NOMO-1 treated with dmso at 0.1 percent for 144 hours (cell line): Measurements from ENCODE around the gene ARMH1.
A peak's percentile ranks its signal among the peaks of the same experiment; 100 is the strongest.
"Not testable (repeated sequence)": the region's sequence is repeated elsewhere in the genome, so short reads cannot be mapped to it uniquely, and the experiment has no call there.

Experiments
- DNase-seq: peaks from one replicate; lab custom pipeline; 2025; ENCODE audit not compliant: unreplicated experiment; lab: John Stamatoyannopoulos, UW

ARMH1 gene

GRCh38 chr1:44721485-44722361, 47.2 kb downstream of the ARMH1 start:
- peak; percentile 99 for DNase-seq

GRCh38 chr1:44723064-44723463, 48.5 kb downstream of the ARMH1 start:
- DNase-seq: peak; percentile 72

- DNase-seq: peak; percentile 91
These were observed 49.2 kb downstream of the ARMH1 start for GRCh38 chr1:44723496-44724295.

GRCh38 chr1:44724296-44724954, 49.9 kb downstream of the ARMH1 start:
- no peak for DNase-seq

DNA sequence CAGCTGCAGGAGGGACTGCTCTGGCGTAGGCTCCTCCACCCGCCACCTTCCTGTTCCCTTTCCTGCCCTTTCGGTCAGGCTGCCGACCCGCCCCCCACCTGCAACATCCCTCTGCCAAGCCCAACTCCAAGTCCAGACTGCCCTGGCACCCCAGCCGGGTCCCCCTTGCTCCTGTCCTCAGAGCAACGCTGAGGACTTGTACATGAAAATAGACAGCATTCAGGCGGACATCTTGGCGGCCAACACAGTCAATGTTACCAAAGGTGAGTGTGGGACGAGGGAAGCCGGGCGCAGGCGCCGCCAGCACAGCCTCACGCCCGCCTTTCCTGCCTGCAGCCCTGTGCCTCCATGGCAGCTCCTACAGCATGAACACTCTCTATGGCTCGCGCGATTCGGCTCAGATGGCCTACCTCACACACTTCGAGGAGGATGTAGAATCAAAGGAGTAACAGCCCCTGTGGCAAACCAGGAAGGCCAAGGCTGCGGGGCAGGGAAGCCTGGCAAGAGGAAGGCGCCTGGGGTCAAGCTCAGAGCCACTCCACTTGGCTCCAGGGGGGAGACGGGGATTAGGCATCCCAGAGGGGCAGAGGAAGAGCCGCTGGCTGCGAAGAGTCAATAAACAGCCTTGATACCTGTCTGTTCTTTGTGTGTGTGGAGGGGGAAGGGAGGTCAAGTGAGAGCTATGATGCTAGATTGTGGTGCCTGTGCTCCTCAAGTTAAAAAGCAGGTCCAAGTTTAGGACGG, 50.6 kb downstream of the ARMH1 start:
- DNase-seq: no peak

DNA sequence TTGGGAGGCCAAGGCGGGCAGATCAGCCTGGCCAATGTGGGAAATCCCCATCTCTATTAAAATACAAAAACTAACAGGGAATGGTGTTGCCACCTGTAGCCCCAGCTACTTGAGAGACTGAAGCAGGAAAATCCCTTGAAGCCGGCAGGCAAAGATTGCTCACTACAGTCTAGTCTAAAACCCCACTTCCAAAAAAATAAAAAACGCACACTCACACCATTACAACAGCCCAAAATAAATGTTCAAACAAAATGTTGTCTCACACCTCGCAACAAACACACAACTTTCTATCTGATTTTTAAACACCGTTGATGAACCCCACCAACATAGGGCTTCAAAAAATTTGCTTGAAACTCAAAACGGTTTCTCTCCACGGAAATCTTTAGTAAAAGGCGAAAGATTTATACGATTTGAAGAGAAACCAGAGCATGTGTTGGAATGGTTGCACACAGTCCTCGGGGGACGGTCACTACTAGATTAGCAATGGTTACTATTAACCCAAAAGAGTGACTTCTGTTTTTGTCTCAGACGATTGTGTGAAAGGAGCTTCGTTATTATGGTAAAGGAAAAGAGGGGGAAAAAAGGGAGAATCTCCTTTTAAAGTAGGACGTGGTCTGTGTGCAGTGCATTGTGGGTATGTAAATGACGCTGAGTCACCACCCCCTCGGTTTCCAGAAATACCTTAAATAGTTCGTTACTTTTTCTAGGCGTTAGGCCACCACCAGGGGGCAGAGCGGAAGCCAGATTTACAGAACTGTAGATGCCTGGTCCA, 56.4 kb downstream of the ARMH1 start, which contains the start of gene RNU5D-1:
TSS of gene RNU5D-1 (minus strand) at position 430 of the 772 bp plus-strand sequence.
- peak; percentile 95 for DNase-seq

GRCh38 chr1:44733365-44733764, 58.9 kb downstream of the ARMH1 start:
- DNase-seq: no peak

- DNase-seq: no peak
These were observed 59.3 kb downstream of the ARMH1 start for GRCh38 chr1:44733784-44734183.

DNA sequence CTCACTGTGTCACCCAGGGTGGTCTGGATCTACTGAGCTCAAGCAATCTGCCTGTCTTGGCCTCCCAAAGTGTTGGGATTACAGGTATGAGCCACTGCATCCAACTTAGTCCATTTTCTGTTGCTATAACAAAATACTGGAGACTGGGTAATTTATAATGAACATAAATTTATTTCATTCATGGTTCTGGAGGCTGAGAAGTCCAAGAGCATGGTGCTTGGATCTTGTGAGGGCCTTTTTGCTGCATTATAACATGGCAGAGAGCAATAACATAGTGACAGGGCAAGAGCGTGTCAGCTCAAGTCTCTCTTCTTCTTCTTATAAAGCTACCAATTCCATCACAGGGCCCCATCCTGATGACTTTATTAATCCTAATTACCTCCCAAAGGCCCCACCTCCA, 61.5 kb downstream of the ARMH1 start:
- DNase-seq: no peak

GRCh38 chr1:44738953-44739306, 64.4 kb downstream of the ARMH1 start:
- DNase-seq: not testable (repeated sequence)

- DNase-seq: peak; percentile 99
These were observed 65.0 kb downstream of the ARMH1 start, which contains the start of gene KIF2C for GRCh38 chr1:44739307-44740178. Gene KIF2C (plus strand): TSS chr1:44739837. CDS start chr1:44739933, 96 bp downstream.

GRCh38 chr1:44740179-44740617, 65.7 kb downstream of the ARMH1 start:
- no peak for DNase-seq

GRCh38 chr1:44743211-44743610, 68.7 kb downstream of the ARMH1 start:
- DNase-seq: no peak

DNA sequence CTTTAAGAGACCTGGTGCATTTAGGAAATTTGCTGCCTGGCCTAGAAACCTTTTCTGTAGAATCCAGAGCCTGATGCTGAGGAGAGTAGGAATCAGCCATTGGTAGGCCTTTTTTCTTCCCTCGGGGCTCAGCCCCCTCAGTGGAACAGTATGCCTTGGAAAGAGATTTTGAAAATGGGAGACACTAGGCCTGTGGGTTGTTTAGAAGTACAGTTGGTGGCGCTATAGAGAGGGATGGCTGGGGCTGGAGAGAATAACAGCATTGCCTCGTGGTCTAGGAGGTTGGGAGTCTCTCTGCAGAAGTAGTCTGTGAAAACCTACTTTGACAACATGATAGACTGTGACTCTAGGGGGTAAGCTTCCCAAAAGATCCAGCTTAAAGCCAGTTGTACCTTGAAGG, 73.4 kb downstream of the ARMH1 start:
- DNase-seq: no peak

GRCh38 chr1:44757420-44757819, 82.9 kb downstream of the ARMH1 start:
- no peak for DNase-seq

- no peak for DNase-seq
These were observed 84.6 kb downstream of the ARMH1 start for GRCh38 chr1:44759077-44759476.

- no peak for DNase-seq
These were observed 86.4 kb downstream of the ARMH1 start for GRCh38 chr1:44760876-44761275.

DNA sequence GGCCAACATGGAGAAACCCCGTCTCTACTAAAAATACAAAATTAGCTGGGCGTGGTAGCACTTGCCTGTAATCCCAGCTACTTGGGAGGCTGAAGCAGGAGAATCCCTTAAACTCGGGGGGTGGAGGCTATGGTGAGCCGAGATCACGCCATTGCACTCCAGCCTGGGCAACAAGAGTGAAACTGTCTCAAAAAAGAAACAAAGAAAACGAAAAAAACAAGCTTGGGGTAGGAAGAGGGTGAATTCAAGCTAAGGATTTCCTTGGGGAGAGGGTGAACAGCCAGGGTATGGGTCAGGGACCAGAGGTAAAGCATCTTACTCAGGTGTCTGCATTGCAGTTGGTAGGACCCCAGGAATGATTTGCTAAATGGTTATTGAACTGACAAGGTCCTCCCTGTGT, 91.9 kb downstream of the ARMH1 start:
- DNase-seq: not testable (repeated sequence)
